Neural cell (in vitro differentiated cells): ENCODE data around the gene ARHGEF17. TPM values are rescaled to one million over a fixed set of nuclear protein-coding genes. Genes with fewer than 3 reads are reported as not detected.

Experiments
- H2AFZ ChIP-seq: fragments of 200-600, 300-800 bp; sonication (generic), shearing (Covaris generic); 2 replicates; pipeline ENCODE4 v1.6.0; 2014; ENCODE audit warnings: low read depth, mild to moderate bottlenecking, antibody characterized with exemption, low read length, moderate library complexity
- H3F3A ChIP-seq: fragments of 200-600 bp; shearing (Covaris generic); 2 replicates; pipeline ENCODE4 v1.6.1; 2016; ENCODE audit warnings: mild to moderate bottlenecking, moderate library complexity, mixed read lengths, antibody characterized with exemption, low read length; ENCODE audit not compliant: insufficient read depth, poor library complexity, severe bottlenecking
- H3K27ac ChIP-seq: fragments of 200-600, 300-800 bp; sonication (generic), shearing (Covaris generic); 2 replicates; pipeline ENCODE4 v1.5.1; 2014; ENCODE audit warnings: mild to moderate bottlenecking, low read length, moderate library complexity
- H3K27me3 ChIP-seq: fragments of 300-800, 200-600 bp; sonication (generic), shearing (Covaris generic); 2 replicates; pipeline ENCODE4 v1.6.0; 2014; ENCODE audit warnings: mild to moderate bottlenecking, low read depth, low read length, moderate library complexity; ENCODE audit not compliant: insufficient read depth
- H3K36me3 ChIP-seq: fragments of 300-800, 200-600 bp; sonication (generic), shearing (Covaris generic); 2 replicates; pipeline ENCODE4 v1.5.1; 2014; ENCODE audit warnings: mild to moderate bottlenecking, antibody characterized with exemption, low read length, moderate library complexity; ENCODE audit not compliant: insufficient read depth
- H3K4me2 ChIP-seq: fragments of 300-800, 200-600 bp; sonication (generic), shearing (Covaris generic); 2 replicates; pipeline ENCODE4 v1.6.0; 2014; ENCODE audit warnings: mild to moderate bottlenecking, low read length
- H3K4me3 ChIP-seq: fragments of 300-800, 200-600 bp; sonication (generic), shearing (Covaris generic); 2 replicates; pipeline ENCODE4 v1.5.1; 2014; ENCODE audit warnings: mild to moderate bottlenecking, low read length, moderate library complexity
- H3K79me2 ChIP-seq: fragments of 200-600 bp; shearing (Covaris generic); replicated peaks from 2 replicates; pipeline ENCODE4 v1.6.0; 2014; ENCODE audit warnings: mild to moderate bottlenecking, low read length, moderate library complexity; ENCODE audit not compliant: insufficient read depth
- H3K9ac ChIP-seq: fragments of 300-800, 200-600 bp; sonication (generic), shearing (Covaris generic); 2 replicates; pipeline ENCODE4 v1.6.1; 2016; ENCODE audit warnings: mild to moderate bottlenecking, low read length, mixed read lengths
- H3K9me2 ChIP-seq: fragments of 200-600 bp; shearing (Covaris generic); 2 replicates; pipeline ENCODE4 v1.6.1; 2016; ENCODE audit warnings: mild to moderate bottlenecking, low read length, mixed read lengths; ENCODE audit not compliant: insufficient read depth
- H3K9me3 ChIP-seq: fragments of 200-600, 300-800 bp; sonication (generic), shearing (Covaris generic); 2 replicates; pipeline ENCODE4 v1.6.1; 2016; ENCODE audit warnings: mild to moderate bottlenecking, mixed run types, low read length, moderate library complexity, mixed read lengths
- H4K20me1 ChIP-seq: fragments of 200-600 bp; shearing (Covaris generic); 2 replicates; pipeline ENCODE4 v1.6.1; 2016; ENCODE audit warnings: mild to moderate bottlenecking, mixed run types; ENCODE audit not compliant: insufficient read depth
- EP300 ChIP-seq: fragments of 450-650 bp; conservative IDR thresholded peaks from 2 replicates; pipeline ENCODE4 v1.6.1; 2014; ENCODE audit warnings: antibody characterized with exemption, mild to moderate bottlenecking, moderate library complexity; ENCODE audit not compliant: poor library complexity, severe bottlenecking
- EZH2 ChIP-seq: fragments of 200-600, 300-800 bp; shearing (Covaris generic), sonication (generic); IDR thresholded peaks from 2 replicates; pipeline ENCODE4 v1.6.1; 2014; ENCODE audit warnings: antibody characterized with exemption, low read length, borderline replicate concordance, mild to moderate bottlenecking; ENCODE audit not compliant: insufficient read depth, poor library complexity, severe bottlenecking
- MXI1 ChIP-seq: fragments of 450-650 bp; conservative IDR thresholded peaks from 2 replicates; pipeline ENCODE4 v1.6.1; 2014; ENCODE audit warnings: antibody characterized with exemption, mild to moderate bottlenecking; ENCODE audit not compliant: poor library complexity, severe bottlenecking
- POLR2AphosphoS5 ChIP-seq: IDR thresholded peaks from 2 replicates; pipeline ENCODE4 v1.6.1; 2012
- RAD21 ChIP-seq: fragments of 450-650 bp; conservative IDR thresholded peaks from 2 replicates; pipeline ENCODE4 v1.6.1; 2014; ENCODE audit warnings: antibody characterized with exemption, mild to moderate bottlenecking, moderate library complexity
- SMC3 ChIP-seq: fragments of 450-650 bp; conservative IDR thresholded peaks from 2 replicates; pipeline ENCODE4 v1.6.1; 2014; ENCODE audit warnings: antibody characterized with exemption, mild to moderate bottlenecking, moderate library complexity; ENCODE audit not compliant: poor library complexity
- TAF1 ChIP-seq: IDR thresholded peaks from 2 replicates; pipeline ENCODE4 v1.6.1; 2012; ENCODE audit warnings: low read depth
- polyA plus RNA-seq: library from polyadenylated mRNA; depleted of rRNA; stranded (reverse); fragments of >200 nt; gene quantifications from 2 replicates; pipeline ENCODE4 v1.2.3, GENCODE V29; 2014
- TF ChIP-seq, protein P1 (sequence below): fragments of 450-650 bp; IDR thresholded peaks from 2 replicates; pipeline ENCODE4 v1.5.1; 2014; ENCODE audit warnings: antibody characterized with exemption, mild to moderate bottlenecking, moderate library complexity; ENCODE audit not compliant: poor library complexity, severe bottlenecking
- TF ChIP-seq, protein P2 (sequence below): IDR thresholded peaks from 2 replicates; pipeline ENCODE4 v1.6.1; 2012; ENCODE audit warnings: borderline replicate concordance

ARHGEF17 gene
- polyA plus RNA-seq, 1 donor from 2014 or later = 7.9 TPM

DNA sequence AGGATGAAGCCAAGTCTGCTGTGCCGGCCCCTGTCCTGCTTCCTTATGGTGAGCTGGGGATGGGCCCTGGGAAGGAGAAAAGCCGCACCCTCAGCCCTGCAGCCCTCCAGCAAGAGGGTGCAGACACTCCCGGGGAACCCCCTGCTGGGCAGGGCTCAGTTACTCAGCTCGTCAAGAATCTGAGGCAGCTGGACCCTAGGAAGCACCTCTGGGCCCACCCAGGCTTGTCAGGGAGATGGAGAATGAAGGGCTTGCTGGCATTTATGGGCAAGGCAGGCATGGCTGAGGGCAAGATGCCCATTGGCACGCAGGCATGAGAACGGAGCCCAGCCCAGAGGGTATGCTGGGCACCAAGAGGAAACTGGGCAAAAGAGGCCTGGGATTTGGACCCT, 81.1 kb downstream of the ARHGEF17 start:
- H2AFZ ChIP-seq = no peak overlapping the region
- no peak overlapping the region for H3K9ac ChIP-seq
- no peaks in the 10 kb centered on the region for H3K79me2 ChIP-seq
- H3K9me3 ChIP-seq = no peaks in the 10 kb centered on the region
- no peak overlapping the region for H3K4me2 ChIP-seq
- H3K4me3 ChIP-seq = no peak overlapping the region
- H3K27ac ChIP-seq = no peak overlapping the region
- H3K9me2 ChIP-seq = no peaks in the 10 kb centered on the region
- no peaks in the 10 kb centered on the region for H3K27me3 ChIP-seq
- no peaks in the 10 kb centered on the region for H4K20me1 ChIP-seq
- TF ChIP-seq EZH2 (no peak), MXI1 (no peak), RAD21 (no peak), EP300 (no peak), POLR2AphosphoS5 (no peak), TAF1 (no peak), SMC3 (no peak)
- TF ChIP-seq, protein P1, sequence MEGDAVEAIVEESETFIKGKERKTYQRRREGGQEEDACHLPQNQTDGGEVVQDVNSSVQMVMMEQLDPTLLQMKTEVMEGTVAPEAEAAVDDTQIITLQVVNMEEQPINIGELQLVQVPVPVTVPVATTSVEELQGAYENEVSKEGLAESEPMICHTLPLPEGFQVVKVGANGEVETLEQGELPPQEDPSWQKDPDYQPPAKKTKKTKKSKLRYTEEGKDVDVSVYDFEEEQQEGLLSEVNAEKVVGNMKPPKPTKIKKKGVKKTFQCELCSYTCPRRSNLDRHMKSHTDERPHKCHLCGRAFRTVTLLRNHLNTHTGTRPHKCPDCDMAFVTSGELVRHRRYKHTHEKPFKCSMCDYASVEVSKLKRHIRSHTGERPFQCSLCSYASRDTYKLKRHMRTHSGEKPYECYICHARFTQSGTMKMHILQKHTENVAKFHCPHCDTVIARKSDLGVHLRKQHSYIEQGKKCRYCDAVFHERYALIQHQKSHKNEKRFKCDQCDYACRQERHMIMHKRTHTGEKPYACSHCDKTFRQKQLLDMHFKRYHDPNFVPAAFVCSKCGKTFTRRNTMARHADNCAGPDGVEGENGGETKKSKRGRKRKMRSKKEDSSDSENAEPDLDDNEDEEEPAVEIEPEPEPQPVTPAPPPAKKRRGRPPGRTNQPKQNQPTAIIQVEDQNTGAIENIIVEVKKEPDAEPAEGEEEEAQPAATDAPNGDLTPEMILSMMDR = no peak
- TF ChIP-seq, protein P2, sequence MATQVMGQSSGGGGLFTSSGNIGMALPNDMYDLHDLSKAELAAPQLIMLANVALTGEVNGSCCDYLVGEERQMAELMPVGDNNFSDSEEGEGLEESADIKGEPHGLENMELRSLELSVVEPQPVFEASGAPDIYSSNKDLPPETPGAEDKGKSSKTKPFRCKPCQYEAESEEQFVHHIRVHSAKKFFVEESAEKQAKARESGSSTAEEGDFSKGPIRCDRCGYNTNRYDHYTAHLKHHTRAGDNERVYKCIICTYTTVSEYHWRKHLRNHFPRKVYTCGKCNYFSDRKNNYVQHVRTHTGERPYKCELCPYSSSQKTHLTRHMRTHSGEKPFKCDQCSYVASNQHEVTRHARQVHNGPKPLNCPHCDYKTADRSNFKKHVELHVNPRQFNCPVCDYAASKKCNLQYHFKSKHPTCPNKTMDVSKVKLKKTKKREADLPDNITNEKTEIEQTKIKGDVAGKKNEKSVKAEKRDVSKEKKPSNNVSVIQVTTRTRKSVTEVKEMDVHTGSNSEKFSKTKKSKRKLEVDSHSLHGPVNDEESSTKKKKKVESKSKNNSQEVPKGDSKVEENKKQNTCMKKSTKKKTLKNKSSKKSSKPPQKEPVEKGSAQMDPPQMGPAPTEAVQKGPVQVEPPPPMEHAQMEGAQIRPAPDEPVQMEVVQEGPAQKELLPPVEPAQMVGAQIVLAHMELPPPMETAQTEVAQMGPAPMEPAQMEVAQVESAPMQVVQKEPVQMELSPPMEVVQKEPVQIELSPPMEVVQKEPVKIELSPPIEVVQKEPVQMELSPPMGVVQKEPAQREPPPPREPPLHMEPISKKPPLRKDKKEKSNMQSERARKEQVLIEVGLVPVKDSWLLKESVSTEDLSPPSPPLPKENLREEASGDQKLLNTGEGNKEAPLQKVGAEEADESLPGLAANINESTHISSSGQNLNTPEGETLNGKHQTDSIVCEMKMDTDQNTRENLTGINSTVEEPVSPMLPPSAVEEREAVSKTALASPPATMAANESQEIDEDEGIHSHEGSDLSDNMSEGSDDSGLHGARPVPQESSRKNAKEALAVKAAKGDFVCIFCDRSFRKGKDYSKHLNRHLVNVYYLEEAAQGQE = no peak
- H3K36me3 ChIP-seq = no peaks in the 10 kb centered on the region
- H3F3A ChIP-seq = no peaks in the 10 kb centered on the region

DNA sequence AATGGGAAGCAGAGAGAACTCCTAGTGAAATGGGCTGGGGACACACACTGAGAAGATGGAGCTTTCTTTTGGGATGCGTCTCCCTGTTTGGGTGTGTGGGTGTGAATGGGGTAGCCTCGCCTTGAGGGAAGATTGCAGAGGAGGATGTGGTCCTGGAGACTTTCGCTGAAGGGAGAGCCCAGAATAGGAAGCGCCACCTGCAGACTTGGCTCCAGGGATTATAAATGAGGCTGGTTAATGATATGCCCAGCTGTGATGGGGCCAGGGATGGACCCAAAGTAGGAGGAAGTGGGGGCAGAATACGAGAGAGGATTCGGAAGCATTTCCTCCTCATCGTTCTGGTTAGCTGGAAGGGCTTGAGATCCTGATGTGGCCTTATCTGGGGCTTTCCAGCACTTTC, 81.8 kb downstream of the ARHGEF17 start:
- no peaks in the 10 kb centered on the region for H3K9me2 ChIP-seq
- H3K27ac ChIP-seq = no peak overlapping the region
- no peaks in the 10 kb centered on the region for H3K79me2 ChIP-seq
- no peaks in the 10 kb centered on the region for H3F3A ChIP-seq
- H3K4me3 ChIP-seq = no peak overlapping the region
- no peaks in the 10 kb centered on the region for H3K27me3 ChIP-seq
- no peaks in the 10 kb centered on the region for H3K36me3 ChIP-seq
- H3K4me2 ChIP-seq = no peak overlapping the region
- no peaks in the 10 kb centered on the region for H3K9me3 ChIP-seq
- H4K20me1 ChIP-seq = no peaks in the 10 kb centered on the region
- TF ChIP-seq EZH2 (no peak), SMC3 (no peak), TAF1 (no peak), RAD21 (no peak), POLR2AphosphoS5 (no peak), MXI1 (no peak), EP300 (no peak)
- TF ChIP-seq, protein P2 = no peak
- TF ChIP-seq, protein P1 = no peak
- no peak overlapping the region for H2AFZ ChIP-seq
- H3K9ac ChIP-seq = no peak overlapping the region
